Endothelial cell of umbilical vein (primary cell): ENCODE measurements around the gene CEP57L1. TPM values are rescaled to one million over a fixed set of nuclear protein-coding genes. Genes with fewer than 3 reads are reported as not detected.
"Not testable (repeated sequence)": the region's sequence is repeated elsewhere in the genome, so short reads cannot be mapped to it uniquely, and the experiment has no call there.

Source experiments
- BruUV-seq: library from RNA; stranded (reverse); fragments of 400-500 nt; replicated peaks from 2 replicates; lab custom pipeline; 2021; lab: Mats Ljungman, UMichigan
- CTCF ChIA-PET: fragments of 300-600, 350-600 bp; sonication (Branson Sonifier 250); formaldehyde crosslinking; loops from one replicate; lab custom pipeline; 2021; ENCODE audit warnings: antibody characterized with exemption, inconsistent platforms; lab: Charles Lee
- POLR2A ChIA-PET: fragments of 300-600, 350-600 bp; sonication (Branson Sonifier 250); formaldehyde crosslinking; loops from one replicate; lab custom pipeline; 2021; ENCODE audit warnings: antibody characterized with exemption, inconsistent platforms; lab: Charles Lee
- DNase-seq: peaks from one replicate; pipeline ENCODE4 v3.0.0-alpha.2; 2011; ENCODE audit warnings: low read depth, low spot score
- FAIRE-seq: peaks from 2 replicates; lab custom pipeline; 2011; peaks lifted over from hg19 to GRCh38; lab: Jason Lieb, UNC
- H2AFZ ChIP-seq: 2 replicates; pipeline ENCODE4 v1.6.0; 2012; ENCODE audit warnings: low read depth, low read length, control low read depth, inconsistent platforms
- H3K27ac ChIP-seq: 2 replicates; pipeline ENCODE4 v1.5.1; 2011; ENCODE audit warnings: low read depth, mild to moderate bottlenecking, control low read depth, low read length, moderate library complexity; ENCODE audit not compliant: insufficient read depth
- H3K27me3 ChIP-seq, 2 experiments: 2 replicates each; pipeline versions ENCODE4 v1.6.0 to v1.6.1; 2011; ENCODE audit warnings: low read length in 2 of 2, mixed read lengths in 1 of 2; ENCODE audit not compliant: control insufficient read depth in 2 of 2, insufficient read depth in 2 of 2
- H3K36me3 ChIP-seq, 2 experiments: 2 replicates in 1 of 2; 3 replicates in 1 of 2; pipeline ENCODE4 v1.5.1; 2011; ENCODE audit warnings: low read length in 2 of 2, mild to moderate bottlenecking in 1 of 2, moderate library complexity in 1 of 2; ENCODE audit not compliant: control insufficient read depth in 2 of 2, insufficient read depth in 2 of 2; ENCODE audit errors: extremely low read depth in 1 of 2
- H3K4me1 ChIP-seq: 3 replicates; pipeline ENCODE4 v1.5.1; 2011; ENCODE audit warnings: mild to moderate bottlenecking, low read length; ENCODE audit not compliant: control insufficient read depth, insufficient read depth; ENCODE audit errors: extremely low read depth
- H3K4me2 ChIP-seq: 2 replicates; pipeline ENCODE4 v1.6.1; 2011; ENCODE audit warnings: low read length, control low read depth, mixed read lengths; ENCODE audit not compliant: insufficient read depth
- H3K4me3 ChIP-seq, 3 experiments: fragments of 200-600 bp in 1 of 3; sonication (generic), shearing (Covaris generic) in 1 of 3; replicated peaks in 1 of 3; 2 replicates each; pipeline ENCODE4 v1.5.1; 2011 to 2016; ENCODE audit warnings: control low read depth in 3 of 3, low read length in 3 of 3, mild to moderate bottlenecking in 2 of 3, inconsistent platforms in 1 of 3, low read depth in 1 of 3, moderate library complexity in 1 of 3; ENCODE audit not compliant: insufficient read depth in 1 of 3
- H3K79me2 ChIP-seq: 2 replicates; pipeline ENCODE4 v1.6.0; 2012; ENCODE audit warnings: low read length, inconsistent platforms; ENCODE audit not compliant: control insufficient read depth, insufficient read depth
- H3K9ac ChIP-seq: replicated peaks from 2 replicates; pipeline ENCODE3; 2011; ENCODE audit warnings: low read length, control low read depth; ENCODE audit not compliant: insufficient read depth; ENCODE audit errors: extremely low read depth
- H3K9me1 ChIP-seq: replicated peaks from 3 replicates; pipeline ENCODE4 v1.6.0; 2011; ENCODE audit warnings: mild to moderate bottlenecking, low read length; ENCODE audit not compliant: control insufficient read depth, insufficient read depth; ENCODE audit errors: extremely low read depth
- H3K9me3 ChIP-seq: replicated peaks from 2 replicates; pipeline ENCODE4 v1.5.1; 2012; ENCODE audit warnings: low read length, inconsistent platforms; ENCODE audit not compliant: control insufficient read depth, insufficient read depth
- H4K20me1 ChIP-seq: replicated peaks from 2 replicates; pipeline ENCODE3; 2011; ENCODE audit warnings: mild to moderate bottlenecking, low read length; ENCODE audit not compliant: control insufficient read depth, insufficient read depth; ENCODE audit errors: extremely low read depth
- CTCF ChIP-seq, 2 donors: IDR thresholded peaks; 1 replicate in 1 of 2; 2 replicates in 1 of 2; pipeline ENCODE4 v1.5.1; 2011; ENCODE audit warnings: low read length in 2 of 2, mild to moderate bottlenecking in 2 of 2, moderate library complexity in 2 of 2, control low read depth in 1 of 2, inconsistent platforms in 1 of 2, low read depth in 1 of 2; ENCODE audit not compliant: insufficient read depth in 1 of 2; ENCODE audit errors: extremely low read depth in 1 of 2
- EZH2 ChIP-seq: IDR thresholded peaks from 2 replicates; pipeline ENCODE4 v1.6.1; 2012; ENCODE audit warnings: borderline replicate concordance, low read depth, mild to moderate bottlenecking, moderate library complexity, low read length, inconsistent platforms; ENCODE audit not compliant: severe bottlenecking
- GATA2 ChIP-seq: IDR thresholded peaks from 2 replicates; pipeline ENCODE4 v1.7.0; 2011; ENCODE audit warnings: low read depth, mild to moderate bottlenecking, moderate library complexity, mixed read lengths, low read length; ENCODE audit not compliant: insufficient read length, insufficient read depth
- JUN ChIP-seq: IDR thresholded peaks from 2 replicates; pipeline ENCODE4 v1.6.1; 2011; ENCODE audit warnings: borderline replicate concordance, low read depth; ENCODE audit not compliant: insufficient read length, insufficient read depth
- MAX ChIP-seq: IDR thresholded peaks from 2 replicates; pipeline ENCODE4 v1.6.1; 2011; ENCODE audit not compliant: insufficient read depth, insufficient read length
- MYC ChIP-seq: IDR thresholded peaks from one replicate; pipeline ENCODE4 v1.6.1; 2011; ENCODE audit warnings: mild to moderate bottlenecking, low read depth, low read length
- POLR2A ChIP-seq: IDR thresholded peaks from 2 replicates; pipeline ENCODE4 v1.6.1; 2012; ENCODE audit warnings: low read depth, mild to moderate bottlenecking, control low read depth, low read length
- POLR2AphosphoS5 ChIP-seq: IDR thresholded peaks from 2 replicates; pipeline ENCODE4 v1.6.1; 2012; ENCODE audit warnings: low read depth, mild to moderate bottlenecking, control low read depth, low read length, moderate library complexity; ENCODE audit not compliant: insufficient read depth
- dilution Hi-C: fragments of 300-500 bp; cut with MboI; formaldehyde crosslinking; loops from one replicate; pipeline ENCODE4 v1.15.0; 2019; ENCODE audit warnings: low sequenced_read_pairs; ENCODE audit not compliant: extremely low pct_ligation_motif_present
- intact Hi-C: fragments of 100-400 bp; cut with micrococcal nuclease; formaldehyde crosslinking; loops from one replicate; pipeline ENCODE4 v1.10.0; 2022
- polyA plus RNA-seq, 4 experiments: library from polyadenylated mRNA; depleted of rRNA in 3 of 4; stranded (reverse) in 3 of 4; unstranded in 1 of 4; fragments of >200 nt; gene quantifications; 2 replicates each; pipeline versions ENCODE4 v1.2.1 to v1.2.3, GENCODE V29; 2011 to 2012; ENCODE audit warnings: missing spikeins in 1 of 4
- total RNA-seq: library from RNA; stranded (reverse); gene quantifications from 2 replicates; pipeline ENCODE4 v1.2.3, GENCODE V29; 2021

Gene CEP57L1
- total and polyA plus RNA-seq, 2 donors (not counting 3 experiments of a cell fraction or from before 2014, with no cell fraction given): 7.8 to 20.9 TPM

GRCh38 chr6:109191368-109191767 lies 96.1 kb downstream of the CEP57L1 start:
- H4K20me1 ChIP-seq, H2AFZ ChIP-seq, H3K4me2 ChIP-seq, H3K9me1 ChIP-seq, BruUV-seq, H3K9ac ChIP-seq, H3K79me2 ChIP-seq, H3K36me3 ChIP-seq, H3K4me1 ChIP-seq, dilution Hi-C loops, DNase-seq, H3K9me3 ChIP-seq, CTCF ChIA-PET, POLR2A ChIA-PET, H3K4me3 ChIP-seq, H3K27ac ChIP-seq, FAIRE-seq, intact Hi-C loops: not testable (repeated sequence)
- peaks cover 5 to 10% of the 10 kb centered on the region in 2 experiments for H3K27me3 ChIP-seq

- no peak for DNase-seq
- H2AFZ ChIP-seq: no peak overlapping the region
- TF ChIP-seq MAX (no peak), POLR2A (no peak), CTCF (IDR thresholded peaks at IDR 0.05; ENCODE audit: extremely low read depth in 1 of 2, insufficient read depth in 1 of 2, low read depth in 1 of 2, low read length in 2 of 2) (no peak), POLR2AphosphoS5 (no peak), GATA2 (no peak), MYC (no peak), JUN (no peak), EZH2 (no peak)
- no TSS peak for BruUV-seq
- H3K9ac ChIP-seq: no peak overlapping the region
- H4K20me1 ChIP-seq: no peaks in the 10 kb centered on the region
- no peaks in the 10 kb centered on the region for H3K9me1 ChIP-seq
- H3K27me3 ChIP-seq: peaks cover 0 to 2% of the 10 kb centered on the region in 2 experiments
- H3K4me3 ChIP-seq: no peak overlapping the region
- no peak overlapping the region for H3K27ac ChIP-seq
- no peaks in the 10 kb centered on the region for H3K36me3 ChIP-seq
- H3K4me2 ChIP-seq: no peak overlapping the region
- CTCF ChIA-PET: no interaction called here
- intact Hi-C loops: no loop called here
- no peak for FAIRE-seq
- POLR2A ChIA-PET: no interaction called here
- H3K79me2 ChIP-seq: no peaks in the 10 kb centered on the region
- H3K4me1 ChIP-seq: no peaks in the 10 kb centered on the region
- H3K9me3 ChIP-seq: no peaks in the 10 kb centered on the region
- dilution Hi-C loops: no loop called here
Measured at GRCh38 chr6:109192865-109193264, 97.6 kb downstream of the CEP57L1 start.
